Measurements from ENCODE around the gene MAGI3.
"Not testable (repeated sequence)": the region's sequence is repeated elsewhere in the genome, so short reads cannot be mapped to it uniquely, and the experiment has no call there.

MAGI3 gene

DNA sequence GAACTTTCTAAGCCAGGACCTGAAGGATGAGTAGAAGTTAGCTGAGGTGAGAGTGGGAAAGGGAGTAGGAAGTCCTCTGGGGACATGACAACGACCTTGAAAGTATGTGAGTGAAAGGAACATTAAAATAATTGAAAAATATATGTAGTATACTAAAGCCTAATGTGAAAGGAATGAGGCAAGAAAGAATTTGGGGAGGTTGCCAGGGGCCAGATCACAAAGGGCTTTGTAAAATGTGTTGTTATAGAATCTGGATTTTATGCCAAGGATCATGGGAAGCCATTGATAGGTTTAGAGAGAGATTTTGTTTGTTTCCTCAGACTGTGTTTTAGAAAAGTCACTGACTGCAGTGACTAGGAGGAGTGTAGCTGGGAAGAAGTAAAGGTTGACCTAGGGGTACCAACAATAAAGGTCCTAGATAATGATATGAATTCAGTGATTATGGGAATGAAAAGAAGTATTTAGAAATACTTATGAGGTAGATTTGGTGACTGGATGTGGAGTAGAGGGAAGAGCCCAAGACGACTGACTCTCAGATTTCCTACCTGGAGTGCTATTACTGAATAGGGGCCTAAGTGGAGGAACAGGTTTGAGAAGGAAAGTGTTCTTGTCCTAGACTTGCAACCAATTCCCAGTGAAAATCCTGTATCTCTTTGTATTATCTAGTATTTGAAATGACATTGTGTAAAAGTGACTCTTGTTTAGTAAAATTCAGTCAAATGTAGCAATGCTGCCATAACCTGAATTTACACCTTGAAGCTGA is 189.1 kb downstream of the MAGI3 start:
- no peak for DNase-seq (ENCODE audit: low read depth)

DNA sequence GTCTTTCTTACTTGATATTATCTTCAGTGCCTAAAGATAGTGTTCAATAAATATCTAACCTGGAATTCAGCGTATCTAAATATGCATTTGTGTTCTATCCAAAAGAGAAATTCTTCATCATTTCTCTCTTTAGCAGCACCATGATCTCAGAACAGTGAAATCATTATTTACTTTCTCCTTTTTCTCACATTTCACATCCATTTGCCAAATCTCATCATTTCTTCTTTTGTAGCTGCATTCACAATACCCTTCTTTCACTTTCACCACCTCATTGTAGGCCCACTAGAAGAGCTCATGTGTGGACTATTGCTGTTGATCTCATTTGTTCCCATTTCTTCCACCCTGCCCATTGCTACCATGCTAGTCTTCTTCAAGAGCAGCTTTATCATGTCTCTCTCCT is 191.0 kb downstream of the MAGI3 start:
- DNase-seq (ENCODE audit: low read depth): no peak

DNA sequence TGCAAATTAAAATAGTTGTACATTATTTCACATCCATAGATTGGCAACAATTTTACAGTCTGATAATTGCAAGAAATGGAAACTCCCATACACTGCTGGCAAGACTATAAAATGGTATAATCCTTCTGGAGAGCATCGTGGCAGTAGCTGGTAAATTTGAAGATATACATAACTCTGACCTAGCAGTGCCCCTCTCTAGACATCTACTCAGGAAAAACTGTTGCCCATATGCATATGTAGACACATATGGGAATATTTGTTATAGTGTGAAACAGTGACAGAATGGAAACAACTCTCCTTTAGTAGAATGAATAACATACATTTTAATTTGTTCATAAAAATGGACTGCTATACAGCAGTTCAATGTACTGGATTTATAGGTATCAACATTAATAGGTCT is 191.8 kb downstream of the MAGI3 start:
- DNase-seq (ENCODE audit: low read depth): no peak

DNA sequence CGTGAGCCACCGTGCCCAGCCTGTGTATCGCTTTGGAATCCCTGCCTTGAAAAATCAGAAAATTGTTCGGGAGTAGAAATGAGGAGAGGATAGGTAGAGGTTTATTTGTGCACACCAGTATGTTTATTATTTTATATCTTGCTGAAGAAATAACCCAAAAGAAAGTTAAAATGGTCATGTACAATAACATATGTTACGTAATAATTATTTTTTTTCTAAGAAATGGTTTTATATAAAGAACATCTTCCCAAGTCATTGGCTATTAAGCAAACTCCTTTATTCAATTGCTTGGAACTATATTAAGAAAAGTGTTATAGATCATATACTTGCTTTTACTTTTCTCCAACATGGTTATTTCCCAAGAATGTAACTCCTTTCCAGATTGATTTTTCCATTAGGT is 197.2 kb downstream of the MAGI3 start:
- DNase-seq (ENCODE audit: low read depth): no peak

DNA sequence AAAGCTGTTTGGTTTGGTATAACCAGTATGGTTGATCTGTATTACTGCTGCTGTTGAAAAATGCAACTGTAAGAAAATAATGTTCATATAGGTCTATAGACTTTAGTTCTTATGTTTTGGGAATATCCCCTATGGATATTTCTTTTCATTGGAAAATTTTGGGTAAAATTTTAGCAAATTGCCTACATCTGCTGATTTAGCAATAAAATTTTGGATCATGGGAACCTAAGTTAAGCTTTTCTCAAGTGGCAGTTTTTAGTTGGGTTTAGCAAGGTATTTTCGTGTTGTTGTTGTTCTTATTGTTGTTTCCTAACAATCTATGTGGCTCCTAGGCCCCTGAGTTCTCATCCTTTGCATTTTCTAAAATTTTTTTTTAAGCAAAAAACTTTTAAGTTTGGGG is 201.9 kb downstream of the MAGI3 start:
- DNase-seq (ENCODE audit: low read depth): no peak

DNA sequence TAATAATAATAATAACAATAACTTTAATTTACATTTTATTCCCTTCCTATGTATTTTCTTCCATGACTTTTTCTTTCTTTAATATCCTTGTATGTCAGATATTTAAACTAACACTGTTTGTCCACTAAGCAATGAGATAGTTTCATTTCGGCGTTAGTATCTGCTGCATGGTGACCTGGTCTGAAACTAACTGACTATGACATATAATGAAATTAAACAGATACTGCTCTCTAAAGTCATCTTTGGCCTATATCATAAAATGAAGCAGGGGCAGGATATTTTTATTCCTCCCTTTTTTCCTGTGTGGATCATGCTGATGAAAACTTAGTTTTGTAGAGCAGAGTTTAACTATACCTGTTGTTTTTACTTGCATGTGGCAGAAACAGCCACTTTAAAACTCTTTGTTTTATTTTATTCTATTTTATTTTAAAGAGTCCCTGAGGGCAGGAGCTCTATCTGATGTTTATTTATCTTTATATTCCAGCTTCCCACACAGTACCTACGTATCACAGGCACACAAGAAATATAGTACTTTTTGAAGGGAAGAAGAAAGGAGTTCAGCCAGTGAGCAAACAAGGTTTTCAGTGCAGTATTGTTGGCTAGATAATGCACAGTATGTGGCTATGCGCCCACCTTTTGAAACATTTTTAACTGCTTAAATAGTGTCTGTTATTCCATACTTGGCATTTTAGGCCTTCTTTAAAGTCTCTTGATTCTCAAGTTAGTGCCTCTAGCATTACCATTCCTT is 203.4 kb downstream of the MAGI3 start:
- DNase-seq (ENCODE audit: low read depth): no peak

DNA sequence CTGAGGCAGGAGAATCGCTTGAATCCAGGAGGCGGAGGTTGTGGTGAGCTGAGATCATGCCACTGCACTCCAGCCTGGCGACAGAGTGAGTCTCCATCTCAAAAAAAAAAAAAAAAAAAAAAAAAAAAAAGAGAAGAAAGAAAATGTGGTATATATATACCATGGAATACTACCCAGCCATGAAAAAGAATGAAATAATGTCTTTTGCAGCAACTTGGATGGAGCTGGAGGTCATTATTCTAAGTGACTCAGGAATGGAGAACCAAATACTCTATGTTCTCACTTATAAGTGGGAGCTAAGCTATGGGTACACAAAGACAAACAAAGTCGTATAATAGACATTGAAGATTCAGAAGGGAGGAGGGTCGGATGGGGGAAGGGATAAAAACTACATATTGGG is 214.2 kb downstream of the MAGI3 start:
- not testable (repeated sequence) for DNase-seq (ENCODE audit: low read depth)

DNA sequence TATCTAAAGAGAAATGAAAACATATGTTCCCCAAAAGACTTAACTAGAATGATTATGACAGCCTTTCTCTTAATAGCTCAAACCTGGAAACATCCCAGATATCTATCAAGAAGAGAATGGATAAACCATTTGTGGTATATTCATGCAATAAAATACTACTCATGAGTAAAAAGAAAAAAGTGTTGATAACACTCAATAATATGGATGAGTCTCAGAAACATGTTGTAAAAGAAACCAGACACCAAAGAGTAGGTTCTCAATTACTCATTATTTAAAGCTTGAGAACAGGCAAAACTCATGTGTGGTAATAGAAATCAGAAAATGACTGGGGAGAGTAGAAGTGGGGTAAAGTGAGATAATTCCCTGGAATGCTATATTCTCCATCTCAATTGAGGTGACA is 214.8 kb downstream of the MAGI3 start:
- DNase-seq (ENCODE audit: low read depth): no peak

DNA sequence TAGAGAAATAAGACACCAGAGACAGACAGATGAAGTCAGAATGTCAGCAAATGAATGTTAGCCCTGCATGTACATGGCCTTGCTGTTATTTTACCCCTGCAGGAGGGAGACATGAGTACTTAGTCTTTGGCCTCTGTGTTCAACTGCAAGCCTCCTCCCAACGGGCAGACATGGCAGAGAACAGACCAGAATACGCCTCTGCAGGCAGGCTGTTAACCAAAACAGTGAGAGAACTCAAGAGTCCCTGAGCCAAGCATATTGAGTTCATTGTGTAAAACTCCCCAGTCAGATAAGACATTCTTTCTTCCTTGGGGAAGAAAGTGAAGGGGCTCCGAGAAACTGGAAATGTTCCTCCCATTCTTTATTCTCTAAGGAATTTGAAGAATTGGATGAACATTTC is 218.1 kb downstream of the MAGI3 start:
- no peak for DNase-seq (ENCODE audit: low read depth)

DNA sequence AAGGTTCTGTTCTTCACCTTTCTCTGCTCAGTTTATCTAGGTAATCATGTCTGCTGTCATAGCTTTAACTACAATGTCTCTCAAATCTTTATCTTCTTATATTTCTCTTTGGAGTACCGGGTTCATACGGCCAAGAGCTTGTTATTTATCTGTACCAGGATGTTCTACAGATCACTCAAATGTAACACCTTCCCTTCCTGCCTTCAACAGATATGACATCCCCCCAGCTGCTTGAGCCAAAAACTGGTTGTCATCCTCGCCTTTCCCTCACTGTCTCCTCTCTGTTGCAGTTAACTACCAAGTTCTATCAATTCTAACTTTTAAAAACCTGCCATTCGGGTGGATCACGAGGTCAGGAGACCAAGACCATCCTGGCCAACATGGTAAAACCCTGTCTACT is 220.1 kb downstream of the MAGI3 start:
- no peak for DNase-seq (ENCODE audit: low read depth)

DNA sequence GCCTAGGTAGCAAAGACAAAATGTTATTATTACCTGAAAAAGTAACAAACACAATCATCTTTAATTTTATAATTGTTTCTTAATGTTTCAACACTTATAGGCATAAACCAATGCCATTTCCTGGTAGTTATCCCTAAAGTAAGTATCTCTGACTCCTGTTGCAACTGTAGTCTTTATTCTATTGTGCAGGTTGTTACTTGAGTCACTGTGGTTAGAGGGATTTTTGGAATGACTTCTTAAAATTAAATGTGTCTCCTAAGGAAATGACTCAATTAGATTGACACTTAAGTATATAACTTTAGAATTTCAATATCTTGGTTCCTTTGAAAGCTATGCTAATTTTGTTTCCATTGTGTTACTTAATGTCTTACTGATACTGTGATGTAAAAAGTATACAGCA is 225.1 kb downstream of the MAGI3 start:
- no peak for DNase-seq (ENCODE audit: low read depth)

DNA sequence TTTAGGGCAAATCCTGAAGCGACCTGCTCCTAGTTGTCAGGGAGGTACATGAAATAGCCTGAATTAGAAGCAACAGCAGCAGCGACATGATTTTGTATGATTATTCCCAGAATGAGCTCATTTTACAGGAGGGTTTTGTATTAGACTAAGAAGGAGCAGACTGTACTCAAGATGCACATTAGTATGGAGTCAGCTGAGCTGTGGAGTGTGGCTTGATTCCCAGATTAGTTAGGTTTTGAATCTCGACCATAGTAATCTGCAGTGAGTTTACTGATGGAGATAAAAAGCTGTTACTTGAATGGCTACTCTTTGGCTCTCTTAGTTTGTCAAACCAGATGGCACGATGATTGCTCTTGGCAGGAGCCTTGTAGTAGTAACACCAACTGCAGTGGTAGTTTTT is 225.8 kb downstream of the MAGI3 start:
- DNase-seq (ENCODE audit: low read depth): no peak

DNA sequence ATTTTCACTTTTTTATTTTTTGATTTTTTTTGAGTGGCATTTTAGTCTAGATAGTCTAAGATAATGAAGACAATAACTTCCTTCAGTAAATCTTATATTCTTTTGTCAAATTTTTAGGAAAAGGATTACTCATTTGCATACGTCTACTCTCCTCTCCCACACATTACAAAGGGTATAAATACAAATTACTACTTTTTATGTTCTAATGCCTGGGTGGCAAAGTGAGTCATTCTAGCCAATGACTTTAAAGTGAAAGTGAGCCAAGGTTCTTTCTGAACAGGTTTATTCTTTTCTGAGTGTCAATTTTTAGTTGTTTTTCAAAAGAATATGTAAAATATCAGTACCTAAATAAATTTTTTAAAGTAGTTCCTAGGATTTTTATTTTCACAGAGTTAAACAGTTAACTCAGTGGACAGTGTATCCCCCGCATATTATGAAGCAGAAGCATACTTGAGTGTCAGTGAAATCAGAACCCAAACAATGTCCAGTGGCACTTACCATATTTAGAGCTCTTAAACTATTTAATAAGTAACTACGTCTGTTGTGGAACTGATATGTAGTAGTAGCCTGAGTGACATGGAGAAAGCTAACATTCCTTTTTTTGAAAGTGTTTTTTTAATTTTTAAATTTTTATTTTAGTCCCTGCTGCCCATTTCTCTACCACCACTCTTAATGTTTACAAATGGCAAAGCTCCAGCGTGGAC is 227.3 kb downstream of the MAGI3 start:
- DNase-seq (ENCODE audit: low read depth): no peak

DNA sequence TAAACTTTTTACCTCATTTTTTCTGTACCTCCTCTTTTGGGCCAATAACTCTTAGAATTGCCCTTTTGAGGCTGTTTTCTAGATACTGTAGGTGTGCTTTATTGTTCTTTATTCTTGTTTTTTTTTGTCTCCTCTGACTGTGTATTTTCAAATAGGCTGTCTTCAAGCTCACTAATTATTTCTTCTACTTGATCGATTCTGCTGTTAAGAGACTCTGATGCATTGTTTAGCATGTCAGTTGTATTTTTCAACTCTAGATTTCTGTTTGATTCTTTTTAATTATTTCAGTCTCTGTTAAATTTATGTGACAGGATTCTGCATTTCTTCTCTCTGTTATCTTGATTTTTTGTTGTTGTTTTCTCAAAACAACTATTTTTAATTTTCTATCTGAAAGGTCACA is 238.7 kb downstream of the MAGI3 start:
- no peak for DNase-seq (ENCODE audit: low read depth)

DNA sequence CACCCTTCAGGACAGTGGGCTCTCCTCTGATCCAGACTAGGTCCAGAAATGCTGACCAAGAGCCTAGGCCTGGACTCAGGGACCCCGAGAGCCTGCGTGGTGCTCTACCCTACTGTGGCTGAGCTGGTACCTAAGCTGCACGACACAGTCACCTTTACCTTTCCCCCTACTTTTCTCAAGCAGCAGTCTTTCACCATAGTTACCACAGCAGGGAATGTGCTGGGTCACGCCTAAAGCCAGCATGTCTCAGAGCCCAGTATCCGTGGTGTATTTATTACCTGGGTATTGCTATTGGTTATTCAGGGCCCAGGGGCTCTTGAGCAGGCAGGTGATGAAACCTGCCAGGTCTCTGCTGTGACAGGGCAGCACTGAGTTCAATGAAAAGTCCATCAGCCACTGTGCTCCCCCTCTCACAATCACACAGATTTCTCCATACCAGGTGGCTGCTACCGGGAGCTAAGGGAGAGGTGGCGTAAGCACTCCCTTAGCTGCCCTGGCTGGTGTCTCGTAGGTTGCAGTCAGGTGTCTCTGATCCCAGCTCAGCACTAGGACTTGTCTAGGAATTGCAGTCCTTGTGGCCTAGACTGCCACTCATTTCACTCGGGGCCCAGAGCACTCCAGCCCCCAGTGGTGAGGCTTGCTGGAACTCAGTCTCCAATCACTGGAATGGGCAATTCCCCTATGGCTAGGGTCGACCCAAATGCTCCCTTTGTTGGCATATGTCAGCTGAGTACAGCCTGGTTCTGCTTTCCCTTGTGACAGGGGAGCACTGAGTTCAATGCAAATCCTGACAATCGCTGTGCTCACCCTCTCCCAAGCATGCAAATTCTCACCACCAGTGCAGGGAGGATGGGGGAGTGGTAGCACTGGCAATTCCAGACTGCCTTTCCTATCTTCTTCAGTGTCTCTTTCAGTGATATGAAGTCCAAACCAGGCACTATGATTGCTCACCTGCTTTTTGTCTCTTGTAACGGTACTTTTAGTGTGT is 240.3 kb downstream of the MAGI3 start:
- no peak for DNase-seq (ENCODE audit: low read depth)

DNA sequence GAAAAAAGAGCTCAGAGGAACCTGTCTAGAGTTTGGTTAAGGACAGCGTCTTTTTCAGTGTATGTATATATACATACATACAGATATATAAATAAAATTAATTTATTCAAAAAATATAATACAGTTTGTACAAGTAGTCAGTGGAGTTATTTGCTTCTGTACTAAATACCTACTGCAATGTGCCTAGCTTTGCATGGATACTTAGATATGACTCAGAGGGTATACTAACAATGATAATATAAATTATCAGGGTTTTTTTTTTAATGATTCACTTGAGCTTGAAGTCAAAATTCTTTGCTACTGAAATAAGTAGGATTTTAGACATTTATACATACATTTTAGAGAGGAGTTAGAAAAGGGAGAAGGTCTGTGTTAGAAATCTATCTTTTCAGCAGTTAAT is 251.1 kb downstream of the MAGI3 start:
- no peak for DNase-seq (ENCODE audit: low read depth)

DNA sequence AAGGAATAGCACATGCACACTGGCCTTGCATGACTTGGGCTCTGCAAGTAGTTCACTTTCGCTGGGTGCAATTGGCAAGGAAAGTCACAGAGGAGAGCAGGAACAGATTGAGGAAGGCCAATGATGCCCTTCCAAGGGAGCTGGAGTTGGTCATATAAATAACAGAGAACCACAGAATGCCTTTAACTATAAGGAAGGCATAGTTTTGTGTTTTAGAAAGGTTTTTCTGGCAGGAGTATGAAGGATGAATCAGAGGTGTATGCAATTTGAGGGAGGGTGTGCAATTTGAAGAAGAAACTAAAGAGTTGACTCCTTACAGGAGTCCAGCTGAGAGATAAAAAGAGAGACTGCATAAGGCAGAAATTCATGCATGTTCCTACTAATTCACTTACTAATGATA is 256.8 kb downstream of the MAGI3 start:
- DNase-seq (ENCODE audit: low read depth): no peak

DNA sequence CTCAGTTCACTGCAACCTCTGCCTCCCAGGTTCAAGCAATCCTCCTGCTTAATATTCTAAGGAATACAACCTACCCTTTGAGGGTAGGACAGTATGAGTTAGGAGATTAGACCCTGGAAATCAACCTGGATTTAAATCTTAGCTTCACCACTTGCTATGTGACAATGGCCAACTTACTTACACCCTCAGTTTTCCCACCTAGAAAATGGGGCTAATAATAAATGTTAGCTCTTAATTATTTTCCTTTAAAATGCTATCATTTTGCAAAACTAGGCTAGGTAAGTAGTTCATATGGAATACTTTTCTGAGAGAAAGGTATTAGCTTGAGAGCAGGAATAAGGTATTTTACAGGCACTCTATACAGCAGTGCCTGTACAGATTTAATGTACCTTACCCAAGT is 258.2 kb downstream of the MAGI3 start:
- no peak for DNase-seq (ENCODE audit: low read depth)

DNA sequence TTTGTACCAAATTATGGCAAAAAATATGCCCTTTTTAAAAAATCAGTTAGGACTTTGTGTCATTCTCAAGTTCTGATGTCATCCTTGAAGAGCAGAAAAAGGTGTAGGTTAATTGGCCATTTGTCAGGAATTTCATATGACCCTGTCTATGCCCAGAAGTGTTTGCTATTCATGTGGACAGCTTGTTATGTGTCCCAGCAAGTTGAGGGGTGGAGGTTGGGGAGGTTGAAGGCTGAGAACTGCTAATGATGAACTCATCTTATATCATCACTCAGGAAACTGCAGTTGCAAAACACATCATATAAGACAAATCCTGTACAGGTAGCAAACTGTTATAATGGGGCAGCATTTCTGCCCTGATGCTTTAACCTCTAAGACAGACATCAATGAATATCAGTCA is 262.5 kb downstream of the MAGI3 start:
- DNase-seq (ENCODE audit: low read depth): no peak

DNA sequence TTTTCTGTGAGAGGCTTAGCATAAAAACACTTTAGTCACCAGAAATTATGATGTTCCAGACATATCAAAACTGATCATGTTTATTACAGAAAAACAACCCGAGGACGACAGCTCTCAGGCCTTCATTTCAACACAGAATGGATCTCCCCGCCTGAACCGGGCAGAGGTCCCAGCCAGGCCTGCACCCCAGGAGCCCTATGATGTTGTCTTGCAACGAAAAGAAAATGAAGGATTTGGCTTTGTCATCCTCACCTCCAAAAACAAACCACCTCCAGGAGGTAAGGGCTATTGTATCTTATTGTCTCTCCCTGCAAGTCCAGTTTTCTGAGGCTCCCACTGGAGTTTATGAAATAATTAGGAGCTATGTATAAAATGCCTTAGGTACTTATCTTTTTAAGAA is 263.4 kb downstream of the MAGI3 start:
- DNase-seq (ENCODE audit: low read depth): no peak

DNA sequence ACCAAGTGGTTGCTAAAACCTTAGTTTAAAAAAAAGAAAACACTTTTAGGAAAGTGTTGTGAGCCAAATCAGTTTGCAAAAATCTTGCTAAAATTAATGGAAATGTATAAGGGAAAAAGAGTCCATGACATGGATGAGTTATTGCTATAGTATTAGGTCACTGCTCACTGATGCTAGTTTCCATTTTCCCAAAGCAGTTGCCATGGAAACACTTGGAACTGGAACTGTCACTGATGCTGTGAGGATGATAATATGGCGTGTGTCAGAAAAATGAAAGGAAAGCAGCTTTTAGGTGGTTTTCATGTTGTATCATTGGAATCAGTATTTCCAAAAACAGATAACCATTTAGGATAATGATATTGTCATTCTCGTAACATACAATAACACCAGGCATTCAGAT is 264.6 kb downstream of the MAGI3 start:
- DNase-seq (ENCODE audit: low read depth): no peak

DNA sequence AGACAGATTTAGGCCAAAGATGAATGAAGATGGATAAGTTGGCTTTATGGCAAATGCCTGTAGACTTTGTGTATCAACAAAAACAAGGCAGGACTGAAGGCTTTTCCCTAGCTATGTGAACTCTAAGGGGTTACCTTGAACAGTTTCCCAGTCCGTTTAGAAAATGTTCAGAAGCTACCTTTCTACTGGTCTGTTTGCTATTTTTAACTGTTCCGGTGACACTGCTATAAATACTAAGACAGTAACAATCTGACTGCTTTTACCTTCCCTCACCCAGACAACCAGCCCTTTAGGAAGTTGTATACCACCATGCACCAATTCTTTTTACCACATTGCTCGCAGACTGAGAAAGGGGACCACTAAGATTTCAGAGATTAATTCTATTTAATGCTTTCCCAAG is 266.8 kb downstream of the MAGI3 start:
- DNase-seq (ENCODE audit: low read depth): no peak
